ENCODE results near the gene B4GALT7.

Gene B4GALT7

GRCh38 chr5:177594071-177594470 lies 5.9 kb upstream of the B4GALT7 start:
- no peak for DNase-seq

- DNase-seq, result no peak
Observed at GRCh38 chr5:177595026-177595585, 4.8 kb upstream of the B4GALT7 start.

GRCh38 chr5:177595991-177596774 lies 3.7 kb upstream of the B4GALT7 start:
- no peak for DNase-seq

- DNase-seq, result no peak
Observed at GRCh38 chr5:177596775-177597238, 3.1 kb upstream of the B4GALT7 start.

- no peak for DNase-seq
Observed at GRCh38 chr5:177598477-177598876, 1.5 kb upstream of the B4GALT7 start.

- no peak for DNase-seq
Observed at GRCh38 chr5:177600508-177601018, 631 bp downstream of the B4GALT7 start.

- DNase-seq, result no peak
Observed at GRCh38 chr5:177601126-177601525, 1.2 kb downstream of the B4GALT7 start.

- DNase-seq, result no peak
Observed at GRCh38 chr5:177601577-177602457, 1.9 kb downstream of the B4GALT7 start.

- DNase-seq, result no peak
Observed at GRCh38 chr5:177602458-177602830, 2.5 kb downstream of the B4GALT7 start.

- DNase-seq, result no peak
Observed at GRCh38 chr5:177603631-177604030, 3.7 kb downstream of the B4GALT7 start.

- no peak for DNase-seq
Observed at GRCh38 chr5:177604116-177604521, 4.2 kb downstream of the B4GALT7 start.

GRCh38 chr5:177604656-177605055 lies 4.7 kb downstream of the B4GALT7 start:
- no peak for DNase-seq

- DNase-seq, result no peak
Observed at GRCh38 chr5:177605078-177605477, 5.1 kb downstream of the B4GALT7 start.

GRCh38 chr5:177605667-177606066 lies 5.7 kb downstream of the B4GALT7 start:
- no peak for DNase-seq

- no peak for DNase-seq
Observed at GRCh38 chr5:177606071-177607051, 6.4 kb downstream of the B4GALT7 start.

- DNase-seq, result no peak
Observed at GRCh38 chr5:177607115-177607451, 7.2 kb downstream of the B4GALT7 start.

- DNase-seq, result peak; percentile 55
Observed at GRCh38 chr5:177607452-177608192, 7.7 kb downstream of the B4GALT7 start.

GRCh38 chr5:177608243-177609075 lies 8.5 kb downstream of the B4GALT7 start:
- DNase-seq, result no peak

- no peak for DNase-seq
Observed at GRCh38 chr5:177609076-177610059, 9.4 kb downstream of the B4GALT7 start.
